Measurements from ENCODE around the gene YY1.

DNA sequence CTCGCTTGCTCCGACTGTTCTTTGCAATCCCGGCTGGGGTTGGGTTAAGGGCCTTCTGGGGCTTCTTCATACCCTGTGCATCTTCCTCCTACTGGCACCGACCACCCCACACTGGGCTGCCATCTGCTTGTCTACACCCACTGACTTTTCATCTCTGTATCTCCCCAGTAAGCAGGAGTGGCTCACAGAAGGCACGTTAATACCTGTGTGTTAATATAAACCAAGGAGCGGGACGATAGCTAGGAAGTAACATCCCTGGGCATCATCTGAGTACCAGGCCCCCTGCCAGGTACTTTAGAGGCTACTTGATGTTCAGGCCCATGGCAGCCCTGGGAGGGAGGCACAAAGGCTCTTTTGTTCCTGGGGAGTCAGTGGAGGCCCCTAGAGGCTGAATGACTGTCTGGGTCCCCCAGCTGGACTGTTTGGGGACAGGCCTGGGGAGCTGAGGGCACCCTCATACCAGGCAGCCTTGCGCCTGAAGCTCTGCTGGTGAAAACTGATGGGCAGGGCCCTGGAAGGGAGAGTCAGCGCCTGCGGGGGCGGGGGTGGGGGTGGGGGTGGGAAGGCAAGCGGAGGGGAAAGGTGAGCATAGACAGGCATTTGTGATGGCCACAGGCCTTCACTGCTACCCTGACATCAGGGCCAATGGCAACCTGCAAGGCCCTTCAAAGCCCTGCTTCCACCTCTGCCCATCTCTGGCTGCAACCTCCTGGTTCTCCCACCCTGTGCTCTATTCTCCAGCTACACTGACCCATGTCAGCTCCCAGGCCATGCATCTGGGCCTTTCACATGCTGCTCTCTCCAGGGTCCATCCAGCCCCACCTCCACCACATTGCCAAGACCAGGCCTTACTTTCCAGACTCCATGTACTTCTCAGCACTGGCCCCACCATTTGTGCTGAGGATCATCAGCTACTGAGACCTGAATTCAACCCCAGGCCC lies 45.3 kb upstream of the YY1 start:
- TF ChIP-seq, protein P1, sequence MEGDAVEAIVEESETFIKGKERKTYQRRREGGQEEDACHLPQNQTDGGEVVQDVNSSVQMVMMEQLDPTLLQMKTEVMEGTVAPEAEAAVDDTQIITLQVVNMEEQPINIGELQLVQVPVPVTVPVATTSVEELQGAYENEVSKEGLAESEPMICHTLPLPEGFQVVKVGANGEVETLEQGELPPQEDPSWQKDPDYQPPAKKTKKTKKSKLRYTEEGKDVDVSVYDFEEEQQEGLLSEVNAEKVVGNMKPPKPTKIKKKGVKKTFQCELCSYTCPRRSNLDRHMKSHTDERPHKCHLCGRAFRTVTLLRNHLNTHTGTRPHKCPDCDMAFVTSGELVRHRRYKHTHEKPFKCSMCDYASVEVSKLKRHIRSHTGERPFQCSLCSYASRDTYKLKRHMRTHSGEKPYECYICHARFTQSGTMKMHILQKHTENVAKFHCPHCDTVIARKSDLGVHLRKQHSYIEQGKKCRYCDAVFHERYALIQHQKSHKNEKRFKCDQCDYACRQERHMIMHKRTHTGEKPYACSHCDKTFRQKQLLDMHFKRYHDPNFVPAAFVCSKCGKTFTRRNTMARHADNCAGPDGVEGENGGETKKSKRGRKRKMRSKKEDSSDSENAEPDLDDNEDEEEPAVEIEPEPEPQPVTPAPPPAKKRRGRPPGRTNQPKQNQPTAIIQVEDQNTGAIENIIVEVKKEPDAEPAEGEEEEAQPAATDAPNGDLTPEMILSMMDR (IDR thresholded peaks at IDR 0.05; ENCODE audit: low read depth, low read length, poor library complexity, severe bottlenecking): no peak
- no peak for TF ChIP-seq EZH2phosphoT487 (IDR thresholded peaks at IDR 0.05; ENCODE audit: borderline replicate concordance, low read length)

Measured in DOHH2 (cell line).